ENCODE results near the gene EHMT2. TPM values are rescaled to one million over a fixed set of nuclear protein-coding genes. Genes with fewer than 3 reads are reported as not detected.

Gene EHMT2
- polyA plus RNA-seq, 3 donors = 9.9 to 52.8 (median 16.0) TPM

GRCh38 chr6:31879143-31879542 is 18.4 kb downstream of the EHMT2 start:
- no peak overlapping the region for H3K4me3 ChIP-seq (replicated peaks in 1 of 3; ENCODE audit: low read depth in 2 of 3, low read length in 3 of 3)
- intact Hi-C loops (cut with micrococcal nuclease) = no loop called here

GRCh38 chr6:31878726-31879125 is 18.8 kb downstream of the EHMT2 start, which contains the start of gene SLC44A4:
Gene SLC44A4 (minus strand): TSS chr6:31878997. CDS start chr6:31878980, 17 bp downstream.
- H3K4me1 Mint-ChIP-seq = no peaks in the 10 kb centered on the region
- TF ChIP-seq CTCF (IDR thresholded peaks at IDR 0.05) = no peak
- Histone ChIP-seq H3K4me3 (replicated peaks in 1 of 3; ENCODE audit: low read depth in 2 of 3, low read length in 3 of 3) (no peak within 1 kb of the TSS), H3K79me2 (ENCODE audit: insufficient read depth, low read length) (no peaks in the 10 kb centered on the region), H3K9ac (ENCODE audit: insufficient read depth, low read length, poor library complexity, severe bottlenecking) (no peak within 1 kb of the TSS), H3K9me3 (replicated peaks in 1 of 2; ENCODE audit: control insufficient read depth in 1 of 2, insufficient read depth in 1 of 2, low read length in 2 of 2) (no peaks in the 10 kb centered on the region), H3K27me3 (ENCODE audit: control insufficient read depth in 2 of 2, insufficient read depth in 2 of 2, low read length in 2 of 2) (no peaks in the 10 kb centered on the region), H3K36me3 (replicated peaks in 1 of 2; ENCODE audit: control insufficient read depth in 1 of 2, insufficient read depth in 2 of 2, low read length in 2 of 2) (peaks cover 40 to 42% of the 10 kb centered on the region in 2 donors), H4K20me1 (ENCODE audit: insufficient read depth, low read length) (no peaks in the 10 kb centered on the region), H3K4me2 (replicated peaks; ENCODE audit: extremely low read depth, low read length, poor library complexity, severe bottlenecking) (no peak within 1 kb of the TSS), H2AFZ (ENCODE audit: insufficient read depth, low read depth, low read length, poor library complexity, severe bottlenecking) (no peak within 1 kb of the TSS), H3K27ac (ENCODE audit: low read depth in 1 of 2, low read length in 2 of 2) (no peak within 1 kb of the TSS), H3K4me1 (ENCODE audit: control insufficient read depth in 1 of 2, insufficient read depth in 2 of 2, low read length in 2 of 2) (no peaks in the 10 kb centered on the region)
- peak within 1 kb of the TSS in 4 of 7 donors; percentile 33 to 53 (median 50) for H3K27ac Mint-ChIP-seq
- H3K9me3 Mint-ChIP-seq = peaks cover 0 to 1% (median 0%) of the 10 kb centered on the region in 7 donors
- DNase-seq = no peak
- intact Hi-C loops (cut with micrococcal nuclease) = no loop called here
- WGBS (ENCODE audit: insufficient coverage) = 75% methylated on average over 13 of the region's 18 CpGs
- peak within 1 kb of the TSS in 1 of 2 donors; percentile 31 for H3K4me3 Mint-ChIP-seq
- H3K36me3 Mint-ChIP-seq = peaks cover 41 to 48% of the 10 kb centered on the region in 2 donors
- H3K27me3 Mint-ChIP-seq (ENCODE audit: low read depth in 3 of 3) = peaks cover 5 to 7% (median 7%) of the 10 kb centered on the region in 3 donors

More at GRCh38 chr6:31879143-31879542, 18.4 kb downstream of the EHMT2 start:
- Histone ChIP-seq H3K4me2 (replicated peaks; ENCODE audit: extremely low read depth, low read length, poor library complexity, severe bottlenecking) (no peak overlapping the region), H3K36me3 (replicated peaks in 1 of 2; ENCODE audit: control insufficient read depth in 1 of 2, insufficient read depth in 2 of 2, low read length in 2 of 2) (peaks cover 44 to 46% of the 10 kb centered on the region in 2 donors), H2AFZ (ENCODE audit: insufficient read depth, low read depth, low read length, poor library complexity, severe bottlenecking) (no peak overlapping the region), H4K20me1 (ENCODE audit: insufficient read depth, low read length) (no peaks in the 10 kb centered on the region), H3K9me3 (replicated peaks in 1 of 2; ENCODE audit: control insufficient read depth in 1 of 2, insufficient read depth in 1 of 2, low read length in 2 of 2) (no peaks in the 10 kb centered on the region), H3K79me2 (ENCODE audit: insufficient read depth, low read length) (no peaks in the 10 kb centered on the region), H3K4me1 (ENCODE audit: control insufficient read depth in 1 of 2, insufficient read depth in 2 of 2, low read length in 2 of 2) (no peaks in the 10 kb centered on the region), H3K27me3 (ENCODE audit: control insufficient read depth in 2 of 2, insufficient read depth in 2 of 2, low read length in 2 of 2) (no peaks in the 10 kb centered on the region), H3K27ac (ENCODE audit: low read depth in 1 of 2, low read length in 2 of 2) (no peak overlapping the region), H3K9ac (ENCODE audit: insufficient read depth, low read length, poor library complexity, severe bottlenecking) (no peak overlapping the region)
- Mint-ChIP-seq H3K9me3 (peaks cover 0 to 1% (median 0%) of the 10 kb centered on the region in 7 donors), H3K4me1 (no peaks in the 10 kb centered on the region), H3K36me3 (peaks cover 44 to 52% of the 10 kb centered on the region in 2 donors), H3K27ac (peak overlapping the region in 1 of 7 donors; percentile 42), H3K27me3 (ENCODE audit: low read depth in 3 of 3) (peaks cover 5 to 7% (median 5%) of the 10 kb centered on the region in 3 donors), H3K4me3 (peak overlapping the region in 1 of 2 donors; percentile 31)
- WGBS (ENCODE audit: insufficient coverage) = 70% methylated on average over 11 of the region's 13 CpGs
- no peak for TF ChIP-seq CTCF (IDR thresholded peaks at IDR 0.05)
- DNase-seq = no peak

Data from CD14-positive monocyte (primary cell).